K562 (cell line): ENCODE results near the gene ATP6V0D1. TPM values are rescaled to one million over a fixed set of nuclear protein-coding genes. Genes with fewer than 3 reads are reported as not detected.
A peak's percentile ranks its signal among the peaks of the same experiment; 100 is the strongest.

Experiments used
- ATAC-seq: fragments of 200-7000 bp; cut with Tn5 transposase; 3 replicates; pipeline ENCODE4 v1.9.1; 2020; ENCODE audit warnings: moderate library complexity
- BruUV-seq: library from RNA; stranded (reverse); fragments of 400-500 nt; replicated peaks from 2 replicates; lab custom pipeline; 2021; lab: Mats Ljungman, UMichigan
- CTCF ChIA-PET: fragments of 300-600 bp; formaldehyde crosslinking; extraction: SDS; loops from one replicate; lab custom pipeline; 2021; ENCODE audit warnings: low intra/inter-chr PET ratio; lab: Yijun Ruan, JAX
- POLR2A ChIA-PET: fragments of 300-600, 350-650 bp; sonication (Branson Sonifier 250); formaldehyde crosslinking; extraction: SDS; loops from one replicate; lab custom pipeline; 2021; ENCODE audit warnings: antibody characterized with exemption, inconsistent platforms; lab: Yijun Ruan, JAX
- DNase-seq, 4 experiments: peaks; one replicate each; pipeline versions ENCODE4 v3.0.0 to v3.0.0-alpha.2; 2011 to 2018; ENCODE audit warnings: low spot score in 3 of 4, mixed read lengths in 3 of 4; ENCODE audit errors: extremely low read depth in 1 of 4
- FAIRE-seq: peaks from 2 replicates; lab custom pipeline; 2011; peaks lifted over from hg19 to GRCh38; lab: Jason Lieb, UNC
- H2AFZ ChIP-seq: 2 replicates; pipeline ENCODE4 v1.6.0; 2011; ENCODE audit warnings: low read depth, low read length, control low read depth, inconsistent platforms
- H3K27ac ChIP-seq: fragments of 200-600 bp; 3 replicates; pipeline ENCODE4 v1.8.0; 2011; ENCODE audit warnings: low read depth, mild to moderate bottlenecking, control low read depth, inconsistent platforms, low read length, moderate library complexity, mixed read lengths; ENCODE audit errors: extremely low read depth
- H3K27me3 ChIP-seq, 2 experiments: fragments of 300-600 bp in 1 of 2; 2 replicates in 1 of 2; 3 replicates in 1 of 2; pipeline versions ENCODE4 v1.6.0 to v1.8.0; 2011; ENCODE audit warnings: inconsistent platforms in 2 of 2, low read length in 2 of 2, mild to moderate bottlenecking in 1 of 2, mixed read lengths in 1 of 2, moderate library complexity in 1 of 2; ENCODE audit not compliant: control insufficient read depth in 2 of 2, insufficient read depth in 2 of 2
- H3K36me3 ChIP-seq: fragments of 300-600 bp; 3 replicates; pipeline ENCODE4 v1.8.0; 2011; ENCODE audit warnings: mild to moderate bottlenecking, low read length, inconsistent platforms; ENCODE audit not compliant: control insufficient read depth, insufficient read depth
- H3K4me1 ChIP-seq, 2 experiments: fragments of 200-600 bp in 1 of 2; replicated peaks in 1 of 2; 2 replicates in 1 of 2; 3 replicates in 1 of 2; pipeline versions ENCODE4 v1.5.1 to v1.8.0; 2011; ENCODE audit warnings: inconsistent platforms in 2 of 2, low read length in 2 of 2, mild to moderate bottlenecking in 1 of 2, mixed read lengths in 1 of 2, moderate library complexity in 1 of 2; ENCODE audit not compliant: control insufficient read depth in 2 of 2, insufficient read depth in 2 of 2
- H3K4me2 ChIP-seq: 2 replicates; pipeline ENCODE4 v1.6.1; 2011; ENCODE audit warnings: low read length, control low read depth, inconsistent platforms, mixed read lengths; ENCODE audit not compliant: insufficient read depth
- H3K4me3 ChIP-seq: fragments of 200-600 bp; sonication (generic), shearing (Covaris generic); 2 replicates; pipeline ENCODE4 v1.5.1; 2016; ENCODE audit warnings: control low read depth, inconsistent platforms
- H3K79me2 ChIP-seq: fragments of 200-600 bp; 3 replicates; pipeline ENCODE4 v1.8.0; 2011; ENCODE audit warnings: low read length, inconsistent platforms; ENCODE audit not compliant: control insufficient read depth, insufficient read depth
- H3K9ac ChIP-seq, 2 experiments: 2 replicates each; pipeline versions ENCODE4 v1.6.0 to v1.6.1; 2011; ENCODE audit warnings: low read depth in 2 of 2, low read length in 2 of 2, control low read depth in 1 of 2, inconsistent platforms in 1 of 2, mild to moderate bottlenecking in 1 of 2, mixed read lengths in 1 of 2; ENCODE audit not compliant: insufficient read depth in 1 of 2
- H3K9me1 ChIP-seq: one replicate; pipeline ENCODE4 v1.6.0; 2011; ENCODE audit warnings: inconsistent platforms, mild to moderate bottlenecking, low read length, moderate library complexity; ENCODE audit not compliant: control insufficient read depth, insufficient read depth
- H3K9me3 ChIP-seq: replicated peaks from 2 replicates; pipeline ENCODE4 v1.5.1; 2011; ENCODE audit warnings: low read depth, low read length, inconsistent platforms; ENCODE audit not compliant: control insufficient read depth, insufficient read depth
- H4K20me1 ChIP-seq: replicated peaks from 2 replicates; pipeline ENCODE4 v1.6.1; 2011; ENCODE audit warnings: low read length, inconsistent platforms, mixed read lengths; ENCODE audit not compliant: control insufficient read depth, insufficient read depth
- IRF2 ChIP-seq: sonication (generic); formaldehyde crosslinking; IDR thresholded peaks from 2 replicates; pipeline ENCODE4 v1.8.1; 2022; ENCODE audit warnings: mild to moderate bottlenecking, missing genetic modification reagents
- ZNF511 ChIP-seq: sonication (generic); formaldehyde crosslinking; IDR thresholded peaks from 2 replicates; pipeline ENCODE4 v1.8.0; 2022; ENCODE audit warnings: mild to moderate bottlenecking, missing genetic modification reagents
- WGBS: fragments of 100-300 bp; shearing (Covaris generic); methylation state at CpG from one replicate; pipeline ENCODE4 v1.1.6; 2016; ENCODE audit warnings: low coverage, mixed read lengths; ENCODE audit not compliant: insufficient coverage; ENCODE audit errors: missing lambda C conversion rate; 5-methylcytosine and 5-hydroxymethylcytosine counted together
- in situ Hi-C: fragments of 300-500 bp; cut with MboI; formaldehyde crosslinking; loops from 4 replicates; pipeline ENCODE4 v1.15.0; 2018; ENCODE audit warnings: inconsistent platforms, mixed read lengths
- intact Hi-C: fragments of 100-400 bp; cut with micrococcal nuclease; formaldehyde crosslinking; loops from 2 replicates; pipeline ENCODE4 v1.14.2; 2022
- polyA plus RNA-seq, 8 experiments: library from polyadenylated mRNA; depleted of rRNA in 4 of 8; stranded (reverse) in 5 of 8; unstranded in 3 of 8; fragments of >200 nt; fragmentation: Nextera tagmentation in 2 of 8; fragmentation: Illumina TruSeq in 1 of 8; extraction: Ambion mirVana in 2 of 8; extraction: Trizol in 1 of 8; gene quantifications; 2 replicates each; pipeline versions ENCODE4 v1.2.1 to v1.2.3, GENCODE V29; 2011 to 2014; ENCODE audit warnings: inconsistent platforms in 1 of 8, missing spikeins in 1 of 8
- total RNA-seq, 7 experiments: library from RNA; depleted of rRNA in 6 of 7; stranded (reverse); fragments of >200 nt in 6 of 7; fragmentation: Illumina TruSeq in 2 of 7; extraction: Trizol in 2 of 7; gene quantifications; 2 replicates each; pipeline versions ENCODE4 v1.2.1 to v1.2.3, GENCODE V29; 2011 to 2021; ENCODE audit warnings: low replicate concordance in 1 of 7

ATP6V0D1 gene
- total and polyA plus RNA-seq, 9 of the 15 experiments (the other 6 are each of a cell fraction or from before 2014, with no cell fraction given) = 23.2 to 69.7 (median 45.6) TPM

- ChIA-PET POLR2A (no interaction called here), CTCF (no interaction called here)
- BruUV-seq = no TSS peak
- Histone ChIP-seq H3K9ac (peak overlapping the region in 1 of 2 experiments; percentile 87; a peak in 2 of 4 replicates), H4K20me1 (no peaks in the 10 kb centered on the region), H3K36me3 (no peaks in the 10 kb centered on the region), H3K4me2 (no peak overlapping the region), H3K9me1 (no peaks in the 10 kb centered on the region), H3K27ac (no peak overlapping the region), H3K4me1 (peaks cover 19 to 92% of the 10 kb centered on the region in 2 experiments), H3K79me2 (no peaks in the 10 kb centered on the region), H3K4me3 (no peak overlapping the region), H3K27me3 (peaks cover 0 to 28% of the 10 kb centered on the region in 2 experiments; a peak in 2 of 5 replicates), H2AFZ (0 out of 2 replicates have a peak overlapping the region, but pooled peaks have one; percentile 9), H3K9me3 (no peaks in the 10 kb centered on the region)
- FAIRE-seq (no peak), DNase-seq (no peak), ATAC-seq (no peak)
- TF ChIP-seq IRF2 (no peak), ZNF511 (0 out of 2 replicates have a peak, but pooled peaks have one; percentile 26)
- intact Hi-C loops (loop anchor here (5.0 to 10.0 kb wide), 2 partner anchors 50 to 133 kb away; no protein-coding TSS in a partner anchor), in situ Hi-C loops (no loop called here)
- WGBS = 83% methylated on average over 6 of the region's 10 CpGs
Measured at GRCh38 chr16:67395105-67395457, 85.9 kb downstream of the ATP6V0D1 start.
